Measurements from ENCODE around the gene ANKMY1. TPM values are rescaled to one million over a fixed set of nuclear protein-coding genes. Genes with fewer than 3 reads are reported as not detected.
A peak's percentile ranks its signal among the peaks of the same experiment; 100 is the strongest.

The ANKMY1 gene
- total and polyA plus RNA-seq, 2 of the 13 experiments (the other 11 are each of a cell fraction or from before 2014, with no cell fraction given), result 11.7 to 18.8 TPM

DNA sequence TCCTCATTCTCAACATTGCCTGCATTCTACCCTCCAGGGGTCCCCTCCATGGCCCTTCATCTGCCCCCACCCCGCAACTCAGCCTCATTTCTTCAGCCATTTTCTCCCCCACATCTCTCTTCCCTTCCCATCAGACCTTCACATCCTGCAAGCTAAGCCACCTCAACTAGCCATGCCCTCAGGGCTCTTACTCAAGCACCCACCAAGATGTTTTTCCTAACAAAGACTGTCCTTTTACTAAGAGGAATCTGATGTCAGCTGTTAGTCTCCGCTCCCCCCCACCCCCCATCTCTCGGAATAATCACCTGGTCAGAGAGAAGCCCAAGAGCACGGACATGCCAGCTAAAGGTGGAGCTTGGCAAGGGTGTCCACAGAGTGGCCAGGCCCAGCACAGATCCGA is 24.0 kb upstream of the ANKMY1 start:
- Histone ChIP-seq H4K20me1 (ENCODE audit: insufficient read depth, low read length) (peaks cover 17% of the 10 kb centered on the region; the same call in 1 of the 2 replicates), H3K4me1 (ENCODE audit: insufficient read depth, low read length) (peaks cover 67% of the 10 kb centered on the region), H3K36me3 (replicated peaks in 1 of 2; ENCODE audit: control insufficient read depth in 1 of 2, insufficient read depth in 2 of 2, low read length in 2 of 2) (peaks cover 3 to 5% of the 10 kb centered on the region in 2 experiments; a peak in 2 of 5 replicates), H3K4me2 (ENCODE audit: low read depth, low read length) (no peak overlapping the region), H3K27ac (ENCODE audit: extremely low read length, insufficient read depth, low read length) (no peak overlapping the region), H3K9ac (ENCODE audit: insufficient read depth, low read depth, low read length) (no peak overlapping the region), H3K79me2 (ENCODE audit: insufficient read depth, low read length) (peaks cover 51% of the 10 kb centered on the region), H3K27me3 (ENCODE audit: control insufficient read depth in 1 of 2, insufficient read depth in 2 of 2, low read length in 2 of 2) (peaks cover 0 to 4% of the 10 kb centered on the region in 2 experiments; a peak in 1 of 5 replicates), H3K9me3 (ENCODE audit: low read length) (no peaks in the 10 kb centered on the region), H2AFZ (ENCODE audit: low read length) (no peak overlapping the region), H3K4me3 (replicated peaks in 1 of 3; ENCODE audit: insufficient read depth in 1 of 3, low read depth in 2 of 3, low read length in 3 of 3) (no peak overlapping the region)
- in situ Hi-C loops (cut with HindIII; ENCODE audit: extremely low pct_ligation_motif_present, low pct_unique_long_range_greater_than_20kb), result no loop called here
- CTCF ChIA-PET (ENCODE audit: low intra/inter-chr PET ratio, low total read pairs), result no interaction called here
- intact Hi-C loops (cut with micrococcal nuclease; ENCODE audit: unreplicated experiment), result loop anchor here (2.0 kb wide), 1 partner anchor 15 kb away; no protein-coding TSS in a partner anchor
- TF ChIP-seq MXD4 (CRISPR knock-in tag; IDR thresholded peaks at IDR 0.05) (no peak), ZNF83 (CRISPR knock-in tag; IDR thresholded peaks at IDR 0.05; ENCODE audit: borderline replicate concordance) (no peak), ZNF564 (CRISPR knock-in tag; IDR thresholded peaks at IDR 0.05) (0 out of 2 replicates have a peak, but pooled peaks have one; percentile 7), SMC3 (IDR thresholded peaks at IDR 0.05; ENCODE audit: low read length) (no peak), ZNF446 (CRISPR knock-in tag; IDR thresholded peaks at IDR 0.05) (no peak)
- ATAC-seq (no peak), DNase-seq (ENCODE audit: low spot score) (no peak), FAIRE-seq (no peak)
- POLR2A ChIA-PET, result interaction anchor here (1.4 to 2.5 kb wide), 2 partner anchors 16 to 21 kb away, joined by 4 to 9 read pairs; no protein-coding TSS in a partner anchor
- 94% methylated on average over 5 of the region's 5 CpGs for WGBS (ENCODE audit: low lambda C conversion rate)
- BruUV-seq (replicated peaks), result no TSS peak

DNA sequence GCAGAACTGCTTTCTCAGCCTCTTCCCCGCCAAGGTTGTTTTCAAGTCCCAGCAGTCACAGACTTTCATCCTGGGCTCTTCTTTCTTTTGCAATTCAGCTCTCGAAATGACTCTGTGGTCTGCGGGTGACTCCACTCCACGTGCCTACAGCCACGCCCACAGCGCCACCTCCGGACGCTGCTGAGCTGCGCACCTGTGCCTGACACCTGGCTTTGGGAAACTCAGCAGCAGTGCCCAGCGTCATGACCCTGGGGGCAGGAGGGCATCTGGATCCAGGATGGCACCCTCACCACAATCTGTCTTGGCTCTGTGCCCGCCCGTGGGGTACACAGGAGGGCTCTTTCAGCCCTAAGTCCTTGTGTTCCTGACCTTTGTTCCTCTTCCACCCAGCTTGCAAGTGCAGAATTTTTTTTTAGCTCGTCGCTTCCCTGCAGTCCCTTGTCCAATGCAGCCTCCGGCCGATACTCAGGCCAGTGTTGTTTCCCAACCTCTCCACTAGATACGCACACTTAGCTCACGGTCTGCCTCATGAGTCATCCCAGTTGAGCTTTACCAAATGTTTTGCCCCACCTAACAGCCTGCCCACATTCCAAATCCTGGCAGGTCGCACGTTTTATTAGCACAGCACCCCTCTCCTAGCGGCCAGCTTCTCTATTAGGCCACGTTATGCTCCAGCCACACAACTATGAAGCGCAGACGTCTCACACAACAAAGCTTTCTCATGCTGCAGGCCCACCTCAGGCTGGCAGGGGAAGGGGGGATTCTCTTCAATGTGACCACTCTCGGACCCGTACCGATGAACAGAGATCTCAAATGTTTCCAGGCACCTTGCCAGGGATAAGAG is 22.2 kb upstream of the ANKMY1 start:
- peak overlapping the region; percentile 61 for H3K9ac ChIP-seq (ENCODE audit: insufficient read depth, low read depth, low read length)
- TF ChIP-seq JUN (CRISPR knock-in tag; IDR thresholded peaks at IDR 0.05) (no peak), ZFP90 (CRISPR knock-in tag; IDR thresholded peaks at IDR 0.05; ENCODE audit: borderline replicate concordance) (no peak; the same call in 1 of the 2 replicates), ZNF558 (CRISPR knock-in tag; IDR thresholded peaks at IDR 0.05; ENCODE audit: borderline replicate concordance) (peak; percentile 82; the same call in 1 of the 2 replicates), PITX1 (CRISPR knock-in tag; IDR thresholded peaks at IDR 0.05) (peak; percentile 56; the same call in 1 of the 2 replicates), ZNF225 (CRISPR knock-in tag; IDR thresholded peaks at IDR 0.05) (peak; percentile 76; the same call in 1 of the 2 replicates), PHF20 (CRISPR knock-in tag; IDR thresholded peaks at IDR 0.05) (no peak), SIX1 (CRISPR knock-in tag; IDR thresholded peaks at IDR 0.05; ENCODE audit: borderline replicate concordance) (0 out of 2 replicates have a peak, but pooled peaks have one; percentile 9), HDAC6 (IDR thresholded peaks at IDR 0.05; ENCODE audit: low read depth, low read length) (no peak), YEATS4 (CRISPR knock-in tag; IDR thresholded peaks at IDR 0.05; ENCODE audit: borderline replicate concordance) (peak; percentile 39; the same call in 1 of the 2 replicates), ZNF704 (CRISPR knock-in tag; IDR thresholded peaks at IDR 0.05; ENCODE audit: borderline replicate concordance) (no peak), DNMT1 (CRISPR knock-in tag; IDR thresholded peaks at IDR 0.05) (no peak)

More for the DNA sequence above, 22.2 kb upstream of the ANKMY1 start:
- no peaks in the 10 kb centered on the region; a peak in 1 of 5 replicates for H3K27me3 ChIP-seq (ENCODE audit: control insufficient read depth in 1 of 2, insufficient read depth in 2 of 2, low read length in 2 of 2)
- H3K9me3 ChIP-seq (ENCODE audit: low read length), result no peaks in the 10 kb centered on the region
- H3K36me3 ChIP-seq (replicated peaks in 1 of 2; ENCODE audit: control insufficient read depth in 1 of 2, insufficient read depth in 2 of 2, low read length in 2 of 2), result peaks cover 3 to 8% of the 10 kb centered on the region in 2 experiments; a peak in 4 of 5 replicates
- peak; percentile 83 for ATAC-seq
- intact Hi-C loops (cut with micrococcal nuclease; ENCODE audit: unreplicated experiment), result loop anchor here (2.0 kb wide), 1 partner anchor 13 kb away; no protein-coding TSS in a partner anchor
- H3K4me3 ChIP-seq (replicated peaks in 1 of 3; ENCODE audit: insufficient read depth in 1 of 3, low read depth in 2 of 3, low read length in 3 of 3), result peak overlapping the region; percentile 33 to 63 (median 44)
- peak; percentile 96 for DNase-seq (ENCODE audit: low spot score)
- in situ Hi-C loops (cut with HindIII; ENCODE audit: extremely low pct_ligation_motif_present, low pct_unique_long_range_greater_than_20kb), result no loop called here
- H3K4me2 ChIP-seq (ENCODE audit: low read depth, low read length), result peak overlapping the region; percentile 96
- H3K79me2 ChIP-seq (ENCODE audit: insufficient read depth, low read length), result peaks cover 39% of the 10 kb centered on the region
- POLR2A ChIA-PET, result interaction anchor here (0.6 to 2.1 kb wide), 11 partner anchors 9 to 328 kb away, joined by 3 to 66 read pairs (median 7); partner anchors contain the start of genes ANKMY1, DUSP28 and RNPEPL1
- BruUV-seq (replicated peaks), result no TSS peak
- peak; percentile 99 for FAIRE-seq
- CTCF ChIA-PET (ENCODE audit: low intra/inter-chr PET ratio, low total read pairs), result interaction anchor here (0.7 to 1.3 kb wide), 3 partner anchors 12 to 25 kb away, joined by 3 to 7 read pairs (median 4); no protein-coding TSS in a partner anchor
- no peak overlapping the region for H2AFZ ChIP-seq (ENCODE audit: low read length)
- WGBS (ENCODE audit: low lambda C conversion rate), result 4% methylated on average over 27 of the region's 27 CpGs
- peaks cover 61% of the 10 kb centered on the region for H3K4me1 ChIP-seq (ENCODE audit: insufficient read depth, low read length)
- peak overlapping the region; percentile 80 for H3K27ac ChIP-seq (ENCODE audit: extremely low read length, insufficient read depth, low read length)
- peaks cover 6% of the 10 kb centered on the region; the same call in 1 of the 2 replicates for H4K20me1 ChIP-seq (ENCODE audit: insufficient read depth, low read length)

Data from HepG2 (cell line).